Peyer's patch (tissue), 4 donors: ENCODE measurements around the gene SAMD11.

Experiments
- POLR2A ChIP-seq, 2 donors: fragments of 450-650 bp; IDR thresholded peaks; one replicate each; pipeline ENCODE4 v1.5.1; 2017; ENCODE audit warnings: antibody characterized with exemption in 2 of 2, mild to moderate bottlenecking in 2 of 2, moderate library complexity in 2 of 2
- TF ChIP-seq, protein P1 (sequence below), 6 experiments: fragments of 450-650 bp in 4 of 6; fragments of 200-600 bp in 2 of 6; sonication (generic) in 1 of 6; IDR thresholded peaks; one replicate each; pipeline ENCODE4 v1.5.1; 2017 to 2019; ENCODE audit warnings: antibody characterized with exemption in 6 of 6, mild to moderate bottlenecking in 3 of 6, moderate library complexity in 1 of 6

DNA sequence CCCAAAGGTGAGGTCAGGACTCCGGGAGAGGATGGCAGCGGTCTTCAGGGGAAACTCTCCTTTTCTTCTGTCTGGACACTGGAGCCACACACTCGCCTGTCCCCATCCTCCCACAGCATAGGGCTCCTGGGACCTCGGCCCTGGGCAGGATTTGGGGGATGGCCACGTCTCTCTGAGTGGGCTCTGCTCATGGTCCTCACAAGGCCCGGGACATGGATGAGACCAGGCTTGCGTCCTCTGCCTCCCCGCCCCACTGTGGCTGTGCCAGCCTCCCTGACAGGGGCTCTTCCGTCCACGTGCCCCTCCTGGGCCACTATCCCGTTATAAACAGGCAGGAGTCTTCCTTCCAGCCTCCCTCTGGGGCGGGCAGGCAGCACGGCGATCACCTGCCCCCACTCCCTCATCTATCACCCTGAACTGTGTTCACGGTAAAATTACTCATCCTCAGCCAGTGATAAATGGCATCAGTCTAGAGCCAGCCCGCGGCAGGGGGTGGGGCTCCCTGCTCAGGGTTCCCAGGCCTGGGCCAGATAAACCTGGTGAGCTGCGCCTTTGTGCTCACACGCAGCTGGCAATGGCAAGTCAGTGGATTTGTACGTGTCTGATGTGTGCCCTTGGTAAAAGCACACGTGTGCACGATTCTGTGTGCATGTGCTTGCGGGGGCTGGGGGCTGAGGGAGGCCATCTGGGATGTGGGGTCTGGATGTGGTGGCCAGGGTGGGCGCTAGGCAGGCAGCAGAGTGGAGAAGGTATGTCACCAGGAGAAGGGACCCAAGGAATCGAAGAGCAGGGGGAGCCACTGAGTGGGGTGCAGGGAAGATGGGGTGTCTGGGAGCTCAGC lies 12.6 kb upstream of the SAMD11 start:
- TF ChIP-seq, protein P1, sequence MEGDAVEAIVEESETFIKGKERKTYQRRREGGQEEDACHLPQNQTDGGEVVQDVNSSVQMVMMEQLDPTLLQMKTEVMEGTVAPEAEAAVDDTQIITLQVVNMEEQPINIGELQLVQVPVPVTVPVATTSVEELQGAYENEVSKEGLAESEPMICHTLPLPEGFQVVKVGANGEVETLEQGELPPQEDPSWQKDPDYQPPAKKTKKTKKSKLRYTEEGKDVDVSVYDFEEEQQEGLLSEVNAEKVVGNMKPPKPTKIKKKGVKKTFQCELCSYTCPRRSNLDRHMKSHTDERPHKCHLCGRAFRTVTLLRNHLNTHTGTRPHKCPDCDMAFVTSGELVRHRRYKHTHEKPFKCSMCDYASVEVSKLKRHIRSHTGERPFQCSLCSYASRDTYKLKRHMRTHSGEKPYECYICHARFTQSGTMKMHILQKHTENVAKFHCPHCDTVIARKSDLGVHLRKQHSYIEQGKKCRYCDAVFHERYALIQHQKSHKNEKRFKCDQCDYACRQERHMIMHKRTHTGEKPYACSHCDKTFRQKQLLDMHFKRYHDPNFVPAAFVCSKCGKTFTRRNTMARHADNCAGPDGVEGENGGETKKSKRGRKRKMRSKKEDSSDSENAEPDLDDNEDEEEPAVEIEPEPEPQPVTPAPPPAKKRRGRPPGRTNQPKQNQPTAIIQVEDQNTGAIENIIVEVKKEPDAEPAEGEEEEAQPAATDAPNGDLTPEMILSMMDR (IDR thresholded peaks at IDR 0.05): no peak
- TF ChIP-seq POLR2A (IDR thresholded peaks at IDR 0.05): no peak
